Stimulated activated naive CD8-positive, alpha-beta T cell treated with anti-CD3 and anti-CD28 coated beads, Interleukin-15, Interleukin-2, amounts not matched to agents 100 U/mL and 50 U/mL, for 24 hours (primary cell): Measurements from ENCODE around the gene PATZ1.
"Not testable (repeated sequence)": the region's sequence is repeated elsewhere in the genome, so short reads cannot be mapped to it uniquely, and the experiment has no call there.

Experiments
- ATAC-seq: fragments of 150-1000 bp; cut with Tn5 transposase; one replicate; pipeline ENCODE4 v1.10.0; 2021
- DNase-seq: peaks from one replicate; pipeline ENCODE4 v3.0.0; 2021

The PATZ1 gene

GRCh38 chr22:31346255-31346732 is at the start of gene PATZ1:
PATZ1 (minus strand) TSS chr22:31346346; CDS start chr22:31345602, 744 bp downstream.
- ATAC-seq = peak; percentile 34

GRCh38 chr22:31394326-31394725 is 48.2 kb upstream of the PATZ1 start:
- no peak for DNase-seq
- ATAC-seq = no peak

More at GRCh38 chr22:31346255-31346732, at the start of gene PATZ1:
- peak; percentile 77 for DNase-seq

- ATAC-seq (no peak), DNase-seq (no peak)
Measured at GRCh38 chr22:31393893-31394292, 47.7 kb upstream of the PATZ1 start.

GRCh38 chr22:31378651-31379050 is 32.5 kb upstream of the PATZ1 start:
- not testable (repeated sequence) for ATAC-seq, DNase-seq

- no peak for DNase-seq
- no peak for ATAC-seq
Measured at GRCh38 chr22:31378123-31378522, 32.0 kb upstream of the PATZ1 start.

GRCh38 chr22:31377612-31378011 is 31.5 kb upstream of the PATZ1 start:
- ATAC-seq (no peak), DNase-seq (no peak)

GRCh38 chr22:31367426-31367825 is 21.3 kb upstream of the PATZ1 start:
- no peak for ATAC-seq

GRCh38 chr22:31363885-31364465 is 17.8 kb upstream of the PATZ1 start:
- ATAC-seq = no peak
- no peak for DNase-seq

More at GRCh38 chr22:31367426-31367825, 21.3 kb upstream of the PATZ1 start:
- no peak for DNase-seq

- DNase-seq (no peak), ATAC-seq (no peak)
Measured at GRCh38 chr22:31361743-31362142, 15.6 kb upstream of the PATZ1 start.

GRCh38 chr22:31360029-31360428 is 13.9 kb upstream of the PATZ1 start:
- DNase-seq = no peak
- no peak for ATAC-seq

- DNase-seq (no peak), ATAC-seq (no peak)
Measured at GRCh38 chr22:31354515-31354914, 8.4 kb upstream of the PATZ1 start.

GRCh38 chr22:31350410-31350863 is 4.3 kb upstream of the PATZ1 start:
- DNase-seq (no peak), ATAC-seq (no peak)

GRCh38 chr22:31349960-31350359 is 3.8 kb upstream of the PATZ1 start:
- DNase-seq = no peak
- no peak for ATAC-seq

GRCh38 chr22:31348766-31349165 is 2.6 kb upstream of the PATZ1 start:
- DNase-seq = no peak
- no peak for ATAC-seq

GRCh38 chr22:31348009-31348337 is 1.8 kb upstream of the PATZ1 start:
- not testable (repeated sequence) for ATAC-seq

GRCh38 chr22:31347251-31348008 is 1.3 kb upstream of the PATZ1 start:
- peak; percentile 16 for ATAC-seq

More at GRCh38 chr22:31348009-31348337, 1.8 kb upstream of the PATZ1 start:
- DNase-seq = not testable (repeated sequence)

GRCh38 chr22:31346733-31347250 is 646 bp upstream of the PATZ1 start:
- peak; percentile 59 for DNase-seq
- no peak for ATAC-seq

More at GRCh38 chr22:31347251-31348008, 1.3 kb upstream of the PATZ1 start:
- peak; percentile 77 for DNase-seq

GRCh38 chr22:31345331-31346254 is 553 bp downstream of the PATZ1 start:
- peak; percentile 92 for DNase-seq
- ATAC-seq = peak; percentile 58

- ATAC-seq = no peak
- peak; percentile 45 for DNase-seq
Measured at GRCh38 chr22:31344578-31345330, 1.4 kb downstream of the PATZ1 start.

- peak; percentile 45 for DNase-seq
- ATAC-seq = no peak
Measured at GRCh38 chr22:31344256-31344577, 1.9 kb downstream of the PATZ1 start.
